K562 (cell line): ENCODE measurements around the gene C4orf36. TPM values are rescaled to one million over a fixed set of nuclear protein-coding genes. Genes with fewer than 3 reads are reported as not detected.

Source experiments
- CBX2 ChIP-seq: fragments of 200-600 bp; sonication (generic); IDR thresholded peaks from one replicate; pipeline ENCODE4 v1.6.1; 2012; ENCODE audit warnings: mild to moderate bottlenecking, low read length, inconsistent platforms; ENCODE audit not compliant: insufficient read depth, poor library complexity, severe bottlenecking
- DACH1 ChIP-seq: fragments of 450-650 bp; IDR thresholded peaks from 2 replicates; pipeline ENCODE4 v1.6.1; 2018; ENCODE audit not compliant: partially characterized antibody
- ESRRB ChIP-seq: fragments of 250-450 bp; sonication (Bioruptor Pico); IDR thresholded peaks from 2 replicates; pipeline ENCODE4 v1.5.0; 2020; ENCODE audit warnings: mild to moderate bottlenecking, moderate library complexity, borderline replicate concordance
- JUN ChIP-seq, 2 experiments: sonication (generic) in 1 of 2; formaldehyde crosslinking in 1 of 2; IDR thresholded peaks; 2 replicates each; pipeline versions ENCODE4 v1.6.1 to v1.8.0; 2012 to 2022; ENCODE audit warnings: borderline replicate concordance in 2 of 2, mild to moderate bottlenecking in 2 of 2, improper control_type of control experiment in 1 of 2, low read depth in 1 of 2, low read length in 1 of 2, missing genetic modification reagents in 1 of 2
- PURB ChIP-seq: sonication (generic); formaldehyde crosslinking; IDR thresholded peaks from 2 replicates; pipeline ENCODE4 v1.9.0; 2021; ENCODE audit warnings: low read depth, mild to moderate bottlenecking, missing genetic modification reagents
- SPI1 ChIP-seq: IDR thresholded peaks from 2 replicates; pipeline ENCODE4 v1.6.1; 2011; ENCODE audit warnings: low read depth, low read length, control low read depth, borderline replicate concordance
- SREBF2 ChIP-seq: sonication (generic); formaldehyde crosslinking; IDR thresholded peaks from 2 replicates; pipeline ENCODE4 v1.4.0; 2020; ENCODE audit warnings: mild to moderate bottlenecking, missing genetic modification reagents
- TCF3 ChIP-seq: sonication (generic); formaldehyde crosslinking; IDR thresholded peaks from 2 replicates; pipeline ENCODE4 v1.4.0; 2020; ENCODE audit warnings: mild to moderate bottlenecking, missing genetic modification reagents
- ZNF408 ChIP-seq: fragments of 250-450 bp; sonication (Bioruptor Pico); IDR thresholded peaks from 2 replicates; pipeline ENCODE4 v1.4.0; 2020; ENCODE audit warnings: low read depth, mild to moderate bottlenecking, moderate library complexity
- polyA plus RNA-seq, 8 experiments: library from polyadenylated mRNA; depleted of rRNA in 4 of 8; stranded (reverse) in 5 of 8; unstranded in 3 of 8; fragments of >200 nt; fragmentation: Nextera tagmentation in 2 of 8; fragmentation: Illumina TruSeq in 1 of 8; extraction: Ambion mirVana in 2 of 8; extraction: Trizol in 1 of 8; gene quantifications; 2 replicates each; pipeline versions ENCODE4 v1.2.1 to v1.2.3, GENCODE V29; 2011 to 2014; ENCODE audit warnings: inconsistent platforms in 1 of 8, missing spikeins in 1 of 8
- total RNA-seq, 7 experiments: library from RNA; depleted of rRNA in 6 of 7; stranded (reverse); fragments of >200 nt in 6 of 7; fragmentation: Illumina TruSeq in 2 of 7; extraction: Trizol in 2 of 7; gene quantifications; 2 replicates each; pipeline versions ENCODE4 v1.2.1 to v1.2.3, GENCODE V29; 2011 to 2021; ENCODE audit warnings: low replicate concordance in 1 of 7
- TF ChIP-seq, protein P1 (sequence below): fragments of 200-600 bp; sonication (generic); IDR thresholded peaks from one replicate; pipeline ENCODE4 v1.6.1; 2012; ENCODE audit warnings: mild to moderate bottlenecking, low read depth, low read length, inconsistent platforms
- TF ChIP-seq, protein P2 (sequence below): fragments of 250-450 bp; sonication (Bioruptor Pico); IDR thresholded peaks from 2 replicates; pipeline ENCODE4 v1.8.0; 2021; ENCODE audit warnings: borderline replicate concordance, mild to moderate bottlenecking, moderate library complexity; ENCODE audit not compliant: poor library complexity, severe bottlenecking

C4orf36 gene
- total and polyA plus RNA-seq, 9 of the 15 experiments (the other 6 are each of a cell fraction or from before 2014, with no cell fraction given) = 0.14 to 0.45 (median 0.20) TPM; not detected in 5

DNA sequence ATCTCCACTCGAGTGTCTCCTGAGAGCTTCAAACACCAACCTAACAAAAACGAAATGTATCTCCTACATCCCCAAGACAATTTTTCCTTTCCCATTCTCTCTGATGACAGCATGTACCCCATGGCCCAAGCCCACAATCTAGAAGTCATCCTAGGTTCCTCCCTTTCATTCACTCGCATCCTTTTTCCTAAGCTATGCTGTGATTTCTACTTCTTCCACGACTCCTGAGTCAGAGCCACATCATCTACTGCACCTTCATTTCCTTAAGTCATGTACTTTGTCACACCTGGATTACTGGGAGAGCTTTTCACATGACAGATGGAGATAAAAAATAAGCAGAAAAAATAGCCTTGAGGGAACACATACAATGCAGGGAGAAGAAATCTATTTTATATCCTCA, 20.1 kb downstream of the C4orf36 start (continued):
- TF ChIP-seq, protein P1, sequence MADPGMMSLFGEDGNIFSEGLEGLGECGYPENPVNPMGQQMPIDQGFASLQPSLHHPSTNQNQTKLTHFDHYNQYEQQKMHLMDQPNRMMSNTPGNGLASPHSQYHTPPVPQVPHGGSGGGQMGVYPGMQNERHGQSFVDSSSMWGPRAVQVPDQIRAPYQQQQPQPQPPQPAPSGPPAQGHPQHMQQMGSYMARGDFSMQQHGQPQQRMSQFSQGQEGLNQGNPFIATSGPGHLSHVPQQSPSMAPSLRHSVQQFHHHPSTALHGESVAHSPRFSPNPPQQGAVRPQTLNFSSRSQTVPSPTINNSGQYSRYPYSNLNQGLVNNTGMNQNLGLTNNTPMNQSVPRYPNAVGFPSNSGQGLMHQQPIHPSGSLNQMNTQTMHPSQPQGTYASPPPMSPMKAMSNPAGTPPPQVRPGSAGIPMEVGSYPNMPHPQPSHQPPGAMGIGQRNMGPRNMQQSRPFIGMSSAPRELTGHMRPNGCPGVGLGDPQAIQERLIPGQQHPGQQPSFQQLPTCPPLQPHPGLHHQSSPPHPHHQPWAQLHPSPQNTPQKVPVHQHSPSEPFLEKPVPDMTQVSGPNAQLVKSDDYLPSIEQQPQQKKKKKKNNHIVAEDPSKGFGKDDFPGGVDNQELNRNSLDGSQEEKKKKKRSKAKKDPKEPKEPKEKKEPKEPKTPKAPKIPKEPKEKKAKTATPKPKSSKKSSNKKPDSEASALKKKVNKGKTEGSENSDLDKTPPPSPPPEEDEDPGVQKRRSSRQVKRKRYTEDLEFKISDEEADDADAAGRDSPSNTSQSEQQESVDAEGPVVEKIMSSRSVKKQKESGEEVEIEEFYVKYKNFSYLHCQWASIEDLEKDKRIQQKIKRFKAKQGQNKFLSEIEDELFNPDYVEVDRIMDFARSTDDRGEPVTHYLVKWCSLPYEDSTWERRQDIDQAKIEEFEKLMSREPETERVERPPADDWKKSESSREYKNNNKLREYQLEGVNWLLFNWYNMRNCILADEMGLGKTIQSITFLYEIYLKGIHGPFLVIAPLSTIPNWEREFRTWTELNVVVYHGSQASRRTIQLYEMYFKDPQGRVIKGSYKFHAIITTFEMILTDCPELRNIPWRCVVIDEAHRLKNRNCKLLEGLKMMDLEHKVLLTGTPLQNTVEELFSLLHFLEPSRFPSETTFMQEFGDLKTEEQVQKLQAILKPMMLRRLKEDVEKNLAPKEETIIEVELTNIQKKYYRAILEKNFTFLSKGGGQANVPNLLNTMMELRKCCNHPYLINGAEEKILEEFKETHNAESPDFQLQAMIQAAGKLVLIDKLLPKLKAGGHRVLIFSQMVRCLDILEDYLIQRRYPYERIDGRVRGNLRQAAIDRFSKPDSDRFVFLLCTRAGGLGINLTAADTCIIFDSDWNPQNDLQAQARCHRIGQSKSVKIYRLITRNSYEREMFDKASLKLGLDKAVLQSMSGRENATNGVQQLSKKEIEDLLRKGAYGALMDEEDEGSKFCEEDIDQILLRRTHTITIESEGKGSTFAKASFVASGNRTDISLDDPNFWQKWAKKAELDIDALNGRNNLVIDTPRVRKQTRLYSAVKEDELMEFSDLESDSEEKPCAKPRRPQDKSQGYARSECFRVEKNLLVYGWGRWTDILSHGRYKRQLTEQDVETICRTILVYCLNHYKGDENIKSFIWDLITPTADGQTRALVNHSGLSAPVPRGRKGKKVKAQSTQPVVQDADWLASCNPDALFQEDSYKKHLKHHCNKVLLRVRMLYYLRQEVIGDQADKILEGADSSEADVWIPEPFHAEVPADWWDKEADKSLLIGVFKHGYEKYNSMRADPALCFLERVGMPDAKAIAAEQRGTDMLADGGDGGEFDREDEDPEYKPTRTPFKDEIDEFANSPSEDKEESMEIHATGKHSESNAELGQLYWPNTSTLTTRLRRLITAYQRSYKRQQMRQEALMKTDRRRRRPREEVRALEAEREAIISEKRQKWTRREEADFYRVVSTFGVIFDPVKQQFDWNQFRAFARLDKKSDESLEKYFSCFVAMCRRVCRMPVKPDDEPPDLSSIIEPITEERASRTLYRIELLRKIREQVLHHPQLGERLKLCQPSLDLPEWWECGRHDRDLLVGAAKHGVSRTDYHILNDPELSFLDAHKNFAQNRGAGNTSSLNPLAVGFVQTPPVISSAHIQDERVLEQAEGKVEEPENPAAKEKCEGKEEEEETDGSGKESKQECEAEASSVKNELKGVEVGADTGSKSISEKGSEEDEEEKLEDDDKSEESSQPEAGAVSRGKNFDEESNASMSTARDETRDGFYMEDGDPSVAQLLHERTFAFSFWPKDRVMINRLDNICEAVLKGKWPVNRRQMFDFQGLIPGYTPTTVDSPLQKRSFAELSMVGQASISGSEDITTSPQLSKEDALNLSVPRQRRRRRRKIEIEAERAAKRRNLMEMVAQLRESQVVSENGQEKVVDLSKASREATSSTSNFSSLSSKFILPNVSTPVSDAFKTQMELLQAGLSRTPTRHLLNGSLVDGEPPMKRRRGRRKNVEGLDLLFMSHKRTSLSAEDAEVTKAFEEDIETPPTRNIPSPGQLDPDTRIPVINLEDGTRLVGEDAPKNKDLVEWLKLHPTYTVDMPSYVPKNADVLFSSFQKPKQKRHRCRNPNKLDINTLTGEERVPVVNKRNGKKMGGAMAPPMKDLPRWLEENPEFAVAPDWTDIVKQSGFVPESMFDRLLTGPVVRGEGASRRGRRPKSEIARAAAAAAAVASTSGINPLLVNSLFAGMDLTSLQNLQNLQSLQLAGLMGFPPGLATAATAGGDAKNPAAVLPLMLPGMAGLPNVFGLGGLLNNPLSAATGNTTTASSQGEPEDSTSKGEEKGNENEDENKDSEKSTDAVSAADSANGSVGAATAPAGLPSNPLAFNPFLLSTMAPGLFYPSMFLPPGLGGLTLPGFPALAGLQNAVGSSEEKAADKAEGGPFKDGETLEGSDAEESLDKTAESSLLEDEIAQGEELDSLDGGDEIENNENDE = no peak
- TF ChIP-seq, protein P2, sequence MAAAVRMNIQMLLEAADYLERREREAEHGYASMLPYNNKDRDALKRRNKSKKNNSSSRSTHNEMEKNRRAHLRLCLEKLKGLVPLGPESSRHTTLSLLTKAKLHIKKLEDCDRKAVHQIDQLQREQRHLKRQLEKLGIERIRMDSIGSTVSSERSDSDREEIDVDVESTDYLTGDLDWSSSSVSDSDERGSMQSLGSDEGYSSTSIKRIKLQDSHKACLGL (CRISPR knock-in tag) = no peak
- no peak for TF ChIP-seq ZNF408 (CRISPR knock-in tag)
- no peak for TF ChIP-seq ESRRB (CRISPR knock-in tag)
- TF ChIP-seq CBX2 = no peak
- no peak for TF ChIP-seq JUN (IDR thresholded peaks at IDR 0.05; ENCODE audit: borderline replicate concordance, low read depth, low read length)
- no peak for TF ChIP-seq JUN (CRISPR knock-in tag; IDR thresholded peaks at IDR 0.05; ENCODE audit: borderline replicate concordance)
- TF ChIP-seq PURB (CRISPR knock-in tag) = no peak
- TF ChIP-seq DACH1 = no peak
- TF ChIP-seq SREBF2 (CRISPR knock-in tag) = no peak
- TF ChIP-seq SPI1 = no peak
- TF ChIP-seq TCF3 = no peak
